GM19324 (cell line): ENCODE measurements around the gene CNIH3.

ENCODE experiments used
- ATAC-seq: cut with Tn5 transposase; IDR thresholded peaks from one replicate; pipeline ENCODE4 v1.9.1; 2021; ENCODE audit warnings: mild to moderate bottlenecking, moderate library complexity; ENCODE audit not compliant: unreplicated experiment, low FRiP score

Gene CNIH3

DNA sequence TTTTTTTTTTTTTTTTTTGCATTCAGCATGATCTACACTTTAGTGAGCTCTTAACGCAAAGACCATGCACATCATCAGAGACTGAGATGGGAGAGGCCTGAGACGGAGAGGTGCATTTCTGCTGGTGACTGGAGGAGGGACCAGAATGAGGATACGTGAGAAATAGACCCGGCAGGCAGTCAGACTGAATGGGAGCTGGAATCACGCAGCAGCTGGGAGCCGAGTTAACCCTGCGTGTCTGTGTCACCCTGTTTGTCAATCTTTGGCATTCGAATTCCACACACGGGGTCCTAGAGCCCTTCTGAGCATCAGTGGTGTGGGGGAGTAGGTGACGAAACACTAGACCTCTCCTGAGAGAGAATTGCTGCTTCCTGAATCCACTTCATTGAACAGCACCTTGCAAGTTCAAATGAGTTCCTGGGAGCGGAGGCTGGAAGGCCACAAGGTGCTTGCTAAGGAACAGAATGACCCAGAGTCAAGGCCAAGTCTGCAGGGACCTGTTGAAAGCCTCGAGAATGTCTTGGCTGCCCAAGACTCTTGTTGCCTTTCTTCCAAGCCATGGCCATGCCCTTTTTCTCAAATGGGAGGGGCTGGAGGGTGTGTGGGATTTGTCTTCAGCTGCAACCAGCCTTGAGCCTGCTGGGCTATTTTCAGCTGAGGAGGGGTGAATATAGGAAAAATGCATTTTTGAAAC, 123.3 kb downstream of the CNIH3 start:
- peak; percentile 7 for ATAC-seq

DNA sequence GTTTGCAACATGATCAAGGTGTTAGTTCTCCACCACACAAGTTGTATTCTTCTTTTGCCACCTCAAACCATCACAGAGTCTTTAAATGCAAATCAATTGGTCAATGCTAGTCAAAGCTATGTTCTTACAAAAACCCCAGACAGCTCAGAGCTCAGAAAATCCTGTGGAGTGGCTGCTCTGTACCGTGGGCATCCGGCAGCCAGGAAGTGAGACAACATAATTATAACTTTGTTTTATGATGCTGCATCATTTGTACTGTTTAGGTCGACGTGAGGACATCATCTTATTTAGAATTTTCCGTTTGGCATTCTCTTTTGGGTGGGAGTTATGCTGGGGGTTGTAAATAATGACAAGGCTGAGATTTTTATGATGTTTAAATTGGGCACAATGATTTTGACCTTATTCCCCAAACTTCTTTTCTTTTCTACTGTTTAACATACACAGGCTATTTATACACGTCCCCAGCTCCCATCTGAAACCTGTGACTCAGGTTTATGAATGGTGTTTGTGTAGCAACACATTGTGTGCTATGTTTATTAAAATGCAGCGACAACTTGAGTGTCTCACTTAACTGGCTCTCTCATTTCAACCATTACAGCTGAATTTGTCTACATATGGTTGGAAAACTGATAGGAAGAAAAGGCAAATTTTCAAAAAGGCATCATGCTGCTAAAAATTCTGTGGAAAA, 124.0 kb downstream of the CNIH3 start:
- peak; percentile 87 for ATAC-seq

- no peak for ATAC-seq
Measured at GRCh38 chr1:224740685-224741052, 124.6 kb downstream of the CNIH3 start.

- ATAC-seq, result no peak
Measured at GRCh38 chr1:224742349-224742748, 126.2 kb downstream of the CNIH3 start.

DNA sequence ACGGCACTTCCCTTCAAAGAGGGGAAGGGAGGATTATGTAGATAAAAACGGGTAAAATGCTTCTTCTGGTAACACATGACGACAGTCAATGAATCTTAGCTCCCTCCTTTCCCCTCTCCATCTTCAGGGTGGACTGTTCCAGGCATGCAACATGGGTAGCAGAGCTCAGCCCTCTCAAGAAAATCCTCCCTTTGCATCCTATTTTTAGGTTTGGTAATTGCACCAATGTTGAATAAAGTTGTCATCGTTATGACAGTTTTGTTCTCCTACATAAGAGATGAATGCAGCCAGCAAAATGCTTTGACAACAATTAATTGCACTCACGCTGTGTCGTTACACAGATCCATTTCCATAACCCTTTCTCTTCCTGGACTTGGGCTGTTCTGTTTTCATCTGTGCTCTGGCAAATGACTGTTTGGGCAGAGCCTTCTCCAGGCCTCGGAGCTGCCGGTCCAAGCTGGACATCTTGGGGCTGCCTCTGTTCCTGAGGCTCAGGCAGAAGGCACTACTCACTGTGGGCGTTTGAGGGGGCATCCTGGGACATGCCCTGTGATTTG, 127.6 kb downstream of the CNIH3 start:
- no peak for ATAC-seq

DNA sequence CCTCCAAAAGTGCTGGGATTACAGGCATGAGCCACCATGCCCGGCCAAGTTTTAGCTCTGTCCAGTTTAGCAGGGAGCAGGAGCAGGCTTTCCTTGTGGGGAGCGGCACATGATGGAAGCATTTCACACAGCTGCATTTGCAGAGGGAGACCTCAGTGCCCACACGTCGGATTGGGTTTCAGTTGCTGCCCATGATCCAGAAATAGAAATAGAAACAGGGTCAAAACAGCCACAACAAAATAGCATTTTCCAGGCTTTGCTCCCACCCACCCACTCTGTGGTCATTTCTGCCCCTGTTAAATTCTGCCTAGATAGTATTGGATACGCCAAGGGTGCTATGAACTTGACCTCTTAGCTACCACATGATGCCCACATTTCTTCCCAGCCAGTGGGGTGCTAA, 128.4 kb downstream of the CNIH3 start:
- no peak for ATAC-seq

DNA sequence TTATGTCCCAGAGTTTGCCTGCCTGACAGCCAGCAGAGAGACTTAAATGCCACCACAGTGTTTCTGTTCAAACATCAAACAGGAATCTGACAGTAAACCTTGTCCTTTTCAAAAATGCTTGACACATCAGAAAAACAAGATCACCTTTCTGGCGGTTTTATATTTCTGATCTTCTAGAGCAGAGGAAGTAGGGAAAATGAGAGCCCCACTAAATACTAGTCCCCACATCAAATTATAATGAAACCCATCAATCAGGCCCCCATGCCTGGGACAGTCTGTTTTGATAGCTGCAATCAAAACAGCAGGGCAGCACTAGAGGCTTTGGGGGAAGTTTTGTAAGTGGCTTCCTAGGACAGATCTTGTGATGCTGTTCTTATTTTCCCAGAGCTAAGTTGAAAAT, 129.3 kb downstream of the CNIH3 start:
- no peak for ATAC-seq

- ATAC-seq, result no peak
Measured at GRCh38 chr1:224745924-224746323, 129.8 kb downstream of the CNIH3 start.

DNA sequence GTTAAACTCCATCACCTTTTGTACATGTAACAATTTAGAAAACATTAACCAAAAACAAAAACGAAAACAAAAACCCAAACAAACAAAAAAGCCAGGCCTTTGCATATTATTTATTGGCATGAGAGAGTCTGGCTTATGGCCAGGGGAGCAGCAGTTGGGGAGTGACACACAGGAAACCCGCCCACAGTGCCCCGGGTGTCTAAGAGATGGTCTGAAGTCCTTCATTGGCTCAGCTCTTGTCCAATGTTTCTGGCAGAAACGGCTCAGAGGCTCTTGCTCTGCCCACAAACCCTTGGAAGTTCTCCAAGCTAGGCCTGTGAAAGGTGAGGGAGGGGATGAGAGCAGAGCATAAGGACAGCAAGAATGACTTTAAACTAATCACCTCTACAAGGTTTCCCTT, 131.5 kb downstream of the CNIH3 start:
- ATAC-seq, result peak; percentile 57

DNA sequence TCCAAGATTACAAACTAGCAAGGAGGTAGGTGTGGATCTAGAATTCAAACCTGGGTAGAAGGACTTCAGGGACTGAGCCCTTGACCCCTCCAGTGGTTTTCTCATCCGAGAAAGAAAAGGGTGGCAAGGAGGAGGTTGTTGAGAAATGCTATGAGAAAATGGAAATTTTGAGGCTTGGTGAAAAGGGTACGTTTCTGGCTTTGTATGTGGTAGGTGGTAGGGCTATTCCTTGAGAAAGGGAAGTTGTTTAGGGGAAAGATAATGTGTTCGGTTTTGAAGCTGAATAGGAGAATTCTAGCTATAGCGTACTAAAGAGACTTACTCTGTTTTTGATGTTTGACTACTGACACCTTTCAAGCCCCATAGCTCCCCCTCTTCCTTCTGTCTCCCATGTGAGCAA, 133.8 kb downstream of the CNIH3 start:
- no peak for ATAC-seq

DNA sequence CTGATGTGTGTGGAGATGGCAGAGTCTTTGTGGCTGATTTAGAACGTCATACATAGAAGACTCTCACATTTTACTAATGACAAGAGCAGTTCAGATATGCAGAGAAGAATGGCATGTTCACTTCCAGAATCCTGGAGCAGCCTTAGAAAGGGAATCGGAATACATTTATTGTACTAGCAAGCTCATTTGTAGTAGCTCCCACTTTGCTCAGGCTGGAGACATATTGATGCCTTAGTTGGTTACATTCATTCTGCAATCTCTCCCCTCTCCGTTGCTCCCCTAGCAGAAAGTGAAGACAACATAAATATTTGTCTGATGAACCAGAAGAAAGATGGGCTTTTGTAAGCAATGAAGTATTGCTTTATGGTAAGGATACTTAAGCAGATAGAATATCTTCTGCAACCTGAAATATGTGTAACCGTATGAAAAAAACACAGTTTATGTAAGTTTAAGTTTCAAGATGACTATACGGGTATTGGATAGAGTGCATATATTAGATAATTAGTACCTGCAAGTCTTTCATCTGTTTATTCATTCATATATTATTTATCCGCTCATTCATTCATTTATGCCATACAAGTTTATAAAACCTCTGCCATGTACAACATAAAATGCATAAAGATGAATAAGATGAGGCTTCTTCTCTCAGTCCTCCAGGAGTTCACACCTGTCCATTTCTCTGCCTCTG, 135.7 kb downstream of the CNIH3 start:
- ATAC-seq, result no peak

- ATAC-seq, result no peak
Measured at GRCh38 chr1:224753491-224753890, 137.4 kb downstream of the CNIH3 start.

- no peak for ATAC-seq
Measured at GRCh38 chr1:224755586-224755985, 139.5 kb downstream of the CNIH3 start.

GRCh38 chr1:224757508-224757907, 141.4 kb downstream of the CNIH3 start:
- no peak for ATAC-seq

GRCh38 chr1:224759135-224759534, 143.0 kb downstream of the CNIH3 start:
- no peak for ATAC-seq

- ATAC-seq, result no peak
Measured at GRCh38 chr1:224759681-224760091, 143.6 kb downstream of the CNIH3 start.

GRCh38 chr1:224760163-224760562, 144.0 kb downstream of the CNIH3 start:
- ATAC-seq, result no peak

GRCh38 chr1:224761245-224761644, 145.1 kb downstream of the CNIH3 start:
- no peak for ATAC-seq

- ATAC-seq, result no peak
Measured at GRCh38 chr1:224762046-224762445, 145.9 kb downstream of the CNIH3 start.

DNA sequence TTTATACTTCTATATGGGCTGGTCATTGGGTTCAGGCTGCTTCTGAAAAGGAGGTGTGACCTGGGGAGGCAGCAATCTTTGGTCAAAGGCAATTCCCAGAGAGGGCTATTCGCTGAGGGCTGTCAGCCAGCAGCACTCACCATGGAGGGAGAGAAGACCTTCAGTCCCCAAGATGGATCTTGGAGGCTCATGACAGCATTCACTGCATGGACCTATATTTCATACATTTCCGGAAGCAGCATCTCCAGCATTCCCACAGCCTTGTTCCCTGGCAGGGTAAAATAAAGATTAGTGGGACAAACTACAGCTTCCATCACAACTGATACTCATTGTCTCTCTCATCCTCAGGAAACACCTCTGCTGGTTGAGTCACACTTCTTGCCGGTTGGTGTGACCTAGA, 146.6 kb downstream of the CNIH3 start:
- ATAC-seq, result no peak

GRCh38 chr1:224763126-224763775, 147.1 kb downstream of the CNIH3 start:
- ATAC-seq, result no peak
